Activated CD4-positive, alpha-beta T cell treated with anti-CD3 and anti-CD28 coated beads, Interleukin-2, amount 10 ng/mL, durations not matched to agents 7 days and 5 days (primary cell): ENCODE data around the gene CDH10. TPM values are rescaled to one million over a fixed set of nuclear protein-coding genes. Genes with fewer than 3 reads are reported as not detected.

Experiments used
- CTCF ChIA-PET: fragments of 350-600 bp; sonication (Branson Sonifier 250); formaldehyde crosslinking; loops from one replicate; lab custom pipeline; 2021; ENCODE audit warnings: antibody characterized with exemption; lab: Charles Lee
- POLR2A ChIA-PET: fragments of 350-600 bp; sonication (Branson Sonifier 250); formaldehyde crosslinking; loops from one replicate; lab custom pipeline; 2021; ENCODE audit warnings: antibody characterized with exemption; lab: Charles Lee
- DNase-seq: peaks from one replicate; pipeline ENCODE4 v3.0.0-alpha.2; 2020
- H3K27ac Mint-ChIP-seq: one replicate; pipeline ENCODE4 v1.8.0; 2021; ENCODE audit warnings: mild to moderate bottlenecking, moderate library complexity, mixed read lengths
- H3K27me3 Mint-ChIP-seq: one replicate; pipeline ENCODE4 v1.8.0; 2021; ENCODE audit warnings: mixed read lengths
- H3K36me3 Mint-ChIP-seq: one replicate; pipeline ENCODE4 v1.8.0; 2021; ENCODE audit warnings: low read depth, mixed read lengths
- H3K4me1 Mint-ChIP-seq: one replicate; pipeline ENCODE4 v1.8.0; 2021; ENCODE audit warnings: mixed read lengths
- H3K4me3 Mint-ChIP-seq: one replicate; pipeline ENCODE4 v1.8.0; 2021; ENCODE audit warnings: mild to moderate bottlenecking, moderate library complexity, mixed read lengths
- H3K9me3 Mint-ChIP-seq: one replicate; pipeline ENCODE4 v1.8.0; 2021; ENCODE audit warnings: mixed read lengths
- total RNA-seq, 2 experiments: library from RNA; stranded (reverse); gene quantifications; one replicate each; pipeline ENCODE4 v1.2.3, GENCODE V29; 2021

CDH10 gene
- total RNA-seq, 2 experiments from 2014 or later: not detected

DNA sequence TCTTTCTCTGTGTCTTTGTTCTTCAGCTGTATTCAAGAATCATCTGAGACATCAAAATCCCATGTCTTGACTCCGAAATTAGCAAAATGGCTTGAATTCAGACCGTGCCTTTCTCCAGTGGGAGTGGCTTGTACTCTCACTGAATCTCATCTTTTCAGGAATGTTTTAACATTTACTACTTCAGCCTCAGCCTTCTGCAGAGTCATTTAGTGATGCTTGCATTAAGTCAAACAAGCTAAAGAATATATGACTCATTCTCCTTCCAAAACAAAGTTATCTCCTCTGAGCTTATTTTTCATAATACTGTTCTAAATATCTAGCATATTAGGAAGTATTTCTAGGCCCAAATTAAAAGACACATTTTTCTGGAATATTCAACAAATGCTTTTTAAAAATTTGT is 205.3 kb downstream of the CDH10 start:
- no peak overlapping the region for H3K4me3 Mint-ChIP-seq
- ChIA-PET CTCF (no interaction called here), POLR2A (no interaction called here)
- peaks cover 8% of the 10 kb centered on the region for H3K9me3 Mint-ChIP-seq
- no peaks in the 10 kb centered on the region for H3K4me1 Mint-ChIP-seq
- no peaks in the 10 kb centered on the region for H3K36me3 Mint-ChIP-seq
- H3K27me3 Mint-ChIP-seq: no peaks in the 10 kb centered on the region
- DNase-seq: no peak
- no peak overlapping the region for H3K27ac Mint-ChIP-seq
